ENCODE measurements around the gene KCNMA1. TPM values are rescaled to one million over a fixed set of nuclear protein-coding genes. Genes with fewer than 3 reads are reported as not detected.

KCNMA1 gene
- total RNA-seq, 1 donor from 2014 or later: 30.1 TPM

DNA sequence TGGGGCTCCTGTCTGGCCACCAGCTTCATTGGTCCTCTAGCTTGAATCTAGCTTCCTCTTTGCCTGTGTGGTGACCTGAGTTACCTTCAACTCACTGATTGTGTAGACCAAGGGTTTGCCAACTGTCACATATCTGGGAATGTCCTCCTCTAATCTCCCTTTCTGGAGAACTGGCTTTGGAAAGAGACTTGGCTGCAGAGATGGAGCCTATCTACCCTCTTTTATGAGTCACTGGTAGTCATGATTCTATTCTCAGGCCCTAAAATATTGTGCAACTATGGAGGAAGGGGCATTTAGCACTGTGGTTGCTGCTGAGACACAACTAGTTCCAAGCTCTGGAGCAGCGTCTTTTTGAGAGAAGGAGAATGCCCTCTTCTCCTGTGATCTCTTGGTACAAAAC is 691.3 kb downstream of the KCNMA1 start:
- Mint-ChIP-seq H3K27ac (no peak overlapping the region), H3K27me3 (peaks cover 48% of the 10 kb centered on the region), H3K4me1 (ENCODE audit: unreplicated experiment) (peaks cover 5% of the 10 kb centered on the region), H3K36me3 (peaks cover 9% of the 10 kb centered on the region), H3K9me3 (no peaks in the 10 kb centered on the region), H3K4me3 (no peak overlapping the region)
- DNase-seq (ENCODE audit: extremely low spot score, unreplicated experiment): no peak
- TF ChIP-seq, protein P1, sequence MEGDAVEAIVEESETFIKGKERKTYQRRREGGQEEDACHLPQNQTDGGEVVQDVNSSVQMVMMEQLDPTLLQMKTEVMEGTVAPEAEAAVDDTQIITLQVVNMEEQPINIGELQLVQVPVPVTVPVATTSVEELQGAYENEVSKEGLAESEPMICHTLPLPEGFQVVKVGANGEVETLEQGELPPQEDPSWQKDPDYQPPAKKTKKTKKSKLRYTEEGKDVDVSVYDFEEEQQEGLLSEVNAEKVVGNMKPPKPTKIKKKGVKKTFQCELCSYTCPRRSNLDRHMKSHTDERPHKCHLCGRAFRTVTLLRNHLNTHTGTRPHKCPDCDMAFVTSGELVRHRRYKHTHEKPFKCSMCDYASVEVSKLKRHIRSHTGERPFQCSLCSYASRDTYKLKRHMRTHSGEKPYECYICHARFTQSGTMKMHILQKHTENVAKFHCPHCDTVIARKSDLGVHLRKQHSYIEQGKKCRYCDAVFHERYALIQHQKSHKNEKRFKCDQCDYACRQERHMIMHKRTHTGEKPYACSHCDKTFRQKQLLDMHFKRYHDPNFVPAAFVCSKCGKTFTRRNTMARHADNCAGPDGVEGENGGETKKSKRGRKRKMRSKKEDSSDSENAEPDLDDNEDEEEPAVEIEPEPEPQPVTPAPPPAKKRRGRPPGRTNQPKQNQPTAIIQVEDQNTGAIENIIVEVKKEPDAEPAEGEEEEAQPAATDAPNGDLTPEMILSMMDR (conservative IDR thresholded peaks at IDR 0.05): no peak

DNA sequence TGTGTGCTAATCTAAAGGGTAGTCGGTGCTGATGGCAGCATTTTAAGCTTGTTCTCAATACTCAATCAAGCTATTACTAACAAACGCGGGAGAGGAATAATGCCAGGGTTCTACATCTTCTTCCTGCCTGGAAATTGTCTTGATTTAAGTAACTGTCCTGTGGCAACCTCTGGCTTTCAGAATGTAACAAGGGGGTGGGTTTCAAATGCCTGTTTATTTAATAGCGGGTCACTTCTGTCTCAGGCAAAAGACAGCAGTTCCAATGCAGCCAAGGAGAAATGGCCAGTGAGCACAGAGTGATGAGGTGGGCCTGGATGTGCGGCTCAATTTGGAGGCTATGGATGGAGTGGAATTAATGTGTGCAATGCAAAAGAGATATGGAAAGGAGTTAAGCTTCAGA is 692.4 kb downstream of the KCNMA1 start:
- H3K36me3 Mint-ChIP-seq: peaks cover 9% of the 10 kb centered on the region
- no peaks in the 10 kb centered on the region for H3K9me3 Mint-ChIP-seq
- peaks cover 50% of the 10 kb centered on the region for H3K27me3 Mint-ChIP-seq
- H3K27ac Mint-ChIP-seq: no peak overlapping the region
- H3K4me1 Mint-ChIP-seq (ENCODE audit: unreplicated experiment): peaks cover 7% of the 10 kb centered on the region
- H3K4me3 Mint-ChIP-seq: no peak overlapping the region
- TF ChIP-seq, protein P1 (conservative IDR thresholded peaks at IDR 0.05): no peak
- DNase-seq (ENCODE audit: extremely low spot score, unreplicated experiment): no peak

DNA sequence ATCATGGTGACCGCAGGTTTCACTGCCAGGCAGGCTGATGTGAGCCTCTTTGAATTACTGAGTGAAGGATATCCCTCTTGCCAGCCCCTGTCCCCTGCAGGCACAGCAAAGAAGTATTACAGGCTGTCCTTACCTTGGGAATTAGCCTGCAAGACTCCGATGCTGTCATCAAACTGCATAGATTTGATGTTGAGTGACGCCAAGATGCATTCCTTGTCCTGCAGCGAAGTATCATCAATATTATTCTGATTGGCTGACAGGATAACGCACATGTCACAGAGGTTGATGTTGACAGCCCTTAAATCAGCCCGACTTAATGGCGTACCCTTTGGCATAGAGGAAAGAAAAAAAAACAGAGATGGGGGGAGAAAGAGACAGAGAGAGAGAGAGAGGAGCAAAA is 693.0 kb downstream of the KCNMA1 start:
- TF ChIP-seq, protein P1 (conservative IDR thresholded peaks at IDR 0.05): no peak
- Mint-ChIP-seq H3K27me3 (peaks cover 54% of the 10 kb centered on the region), H3K4me1 (ENCODE audit: unreplicated experiment) (peaks cover 10% of the 10 kb centered on the region), H3K27ac (no peak overlapping the region), H3K36me3 (peaks cover 9% of the 10 kb centered on the region), H3K4me3 (no peak overlapping the region), H3K9me3 (no peaks in the 10 kb centered on the region)
- DNase-seq (ENCODE audit: extremely low spot score, unreplicated experiment): no peak

DNA sequence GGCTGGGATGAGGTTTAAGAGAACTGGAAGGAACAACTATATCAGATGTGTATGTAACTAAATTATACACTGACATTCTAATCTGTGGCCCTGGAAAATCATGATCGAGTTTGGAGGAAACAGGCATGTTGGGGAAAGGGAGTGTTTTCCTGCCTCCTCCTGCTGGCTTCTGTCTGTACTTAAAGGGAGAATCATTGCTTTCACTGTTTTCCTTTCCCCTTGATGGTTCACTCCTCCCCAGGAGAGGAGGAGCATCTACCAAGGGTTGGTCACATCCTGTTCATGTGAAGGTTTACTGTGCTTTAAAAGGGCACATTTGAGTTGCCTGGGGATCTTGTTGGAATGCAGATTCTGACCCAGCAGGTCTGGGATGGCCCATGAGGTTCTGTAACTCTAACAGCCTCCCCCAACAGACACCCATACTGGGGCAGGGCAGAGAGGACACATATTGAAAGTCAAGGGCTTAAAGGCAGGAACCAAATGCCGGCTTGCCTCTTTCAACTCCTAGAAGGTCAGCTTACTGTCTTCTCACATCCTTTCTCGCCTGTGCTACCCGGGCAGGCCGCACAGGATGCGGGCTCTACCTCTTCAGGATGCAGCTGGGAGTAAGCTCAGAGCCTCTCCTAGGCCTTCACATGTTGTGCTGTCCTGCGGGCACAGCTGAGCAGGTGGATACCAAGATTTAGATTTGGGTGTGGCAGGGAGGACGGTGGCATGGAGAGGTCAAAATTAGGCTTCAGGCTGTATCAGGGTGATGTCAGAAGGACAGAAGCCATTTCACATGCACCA is 694.8 kb downstream of the KCNMA1 start:
- TF ChIP-seq, protein P1 (conservative IDR thresholded peaks at IDR 0.05): no peak
- Mint-ChIP-seq H3K4me3 (no peak overlapping the region), H3K27ac (no peak overlapping the region), H3K27me3 (peaks cover 59% of the 10 kb centered on the region), H3K4me1 (ENCODE audit: unreplicated experiment) (peaks cover 14% of the 10 kb centered on the region), H3K36me3 (peaks cover 9% of the 10 kb centered on the region), H3K9me3 (no peaks in the 10 kb centered on the region)
- DNase-seq (ENCODE audit: extremely low spot score, unreplicated experiment): no peak

DNA sequence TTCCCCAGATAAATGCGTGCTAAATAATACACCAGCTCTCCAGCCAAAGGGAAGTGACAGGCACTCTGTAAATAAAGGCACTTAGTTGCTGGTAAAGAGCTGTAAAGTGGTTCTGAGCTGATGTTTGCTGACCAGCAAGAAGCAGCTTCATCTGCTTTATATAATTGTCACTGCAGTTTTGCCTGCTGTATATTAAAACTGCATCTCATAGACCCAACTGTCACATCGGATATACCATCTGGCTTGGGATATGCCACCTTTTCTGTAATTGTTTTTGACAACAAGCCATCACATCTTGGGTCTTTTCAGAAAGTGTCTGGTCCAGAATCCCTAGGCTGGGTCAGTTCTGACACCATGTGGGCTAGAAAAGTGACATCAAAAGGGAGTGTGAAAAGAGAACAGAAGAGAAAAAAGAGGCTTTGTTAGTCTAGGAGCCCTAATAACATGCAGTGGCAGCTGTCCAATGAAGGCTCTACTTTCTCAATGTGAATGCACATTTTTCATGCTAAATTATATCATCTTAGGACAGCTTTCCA is 697.6 kb downstream of the KCNMA1 start:
- Mint-ChIP-seq H3K4me3 (no peak overlapping the region), H3K36me3 (no peaks in the 10 kb centered on the region), H3K9me3 (no peaks in the 10 kb centered on the region), H3K4me1 (ENCODE audit: unreplicated experiment) (peaks cover 34% of the 10 kb centered on the region), H3K27me3 (peaks cover 64% of the 10 kb centered on the region), H3K27ac (no peak overlapping the region)
- DNase-seq (ENCODE audit: extremely low spot score, unreplicated experiment): no peak
- TF ChIP-seq, protein P1 (conservative IDR thresholded peaks at IDR 0.05): no peak
